C4-2B (cell line): ENCODE data around the gene IGF2R.

Source experiments
- CTCF ChIP-seq: fragments of 450-650 bp; conservative IDR thresholded peaks from 2 replicates; pipeline ENCODE4 v1.5.1; 2017; ENCODE audit warnings: mild to moderate bottlenecking
- ZFX ChIP-seq: fragments of 450-650 bp; IDR thresholded peaks from 2 replicates; pipeline ENCODE4 v1.6.1; 2017

- TF ChIP-seq CTCF, result no peak
- no peak for TF ChIP-seq ZFX
These were observed 11.7 kb upstream of the IGF2R start for GRCh38 chr6:159957071-159957673.
